OCI-LY3 (cell line): ENCODE data around the gene TCEANC.

Experiments
- H2AFZ ChIP-seq: fragments of 200-600, 300-600 bp; shearing (Covaris generic); 2 replicates; pipeline ENCODE4 v1.6.0; 2014; ENCODE audit warnings: antibody characterized with exemption, low read depth, low read length
- H3K27ac ChIP-seq: fragments of 200-600, 300-600 bp; sonication (generic); 2 replicates; pipeline ENCODE4 v1.5.1; 2014; ENCODE audit warnings: mild to moderate bottlenecking, low read length, moderate library complexity, mixed read lengths
- H3K27me3 ChIP-seq: fragments of 200-600, 300-600 bp; sonication (generic); 2 replicates; pipeline ENCODE4 v1.6.1; 2014; ENCODE audit warnings: low read depth, low read length, mixed read lengths
- H3K36me3 ChIP-seq: fragments of 200-600, 300-600 bp; sonication (generic); replicated peaks from 2 replicates; pipeline ENCODE3; 2014; ENCODE audit warnings: low read depth, low read length, mixed read lengths
- H3K4me1 ChIP-seq: fragments of 300-600, 200-600 bp; sonication (generic); 2 replicates; pipeline ENCODE4 v1.6.1; 2014; ENCODE audit warnings: low read length, mixed read lengths
- H3K4me2 ChIP-seq: fragments of 200-600, 300-600 bp; sonication (generic); 2 replicates; pipeline ENCODE4 v1.6.1; 2014; ENCODE audit warnings: low read length, mixed read lengths
- H3K4me3 ChIP-seq: fragments of 300-600, 200-600 bp; sonication (generic); 2 replicates; pipeline ENCODE4 v1.5.1; 2014; ENCODE audit warnings: antibody characterized with exemption, mild to moderate bottlenecking, low read length, moderate library complexity
- H3K79me2 ChIP-seq: fragments of 300-600, 200-600 bp; shearing (Covaris generic); 2 replicates; pipeline ENCODE4 v1.6.1; 2014; ENCODE audit warnings: mild to moderate bottlenecking, low read length, mixed read lengths
- H3K9ac ChIP-seq: fragments of 300-600, 200-600 bp; shearing (Covaris generic); 2 replicates; pipeline ENCODE4 v1.6.0; 2014; ENCODE audit warnings: mild to moderate bottlenecking, low read length, moderate library complexity
- H3K9me3 ChIP-seq: fragments of 200-600, 300-600 bp; shearing (Covaris generic); 2 replicates; pipeline ENCODE4 v1.6.1; 2014; ENCODE audit warnings: low read length, mixed read lengths; ENCODE audit not compliant: insufficient read depth
- H4K20me1 ChIP-seq: fragments of 200-600, 300-600 bp; sonication (generic); 2 replicates; pipeline ENCODE4 v1.6.1; 2016; ENCODE audit warnings: low read length, mixed read lengths; ENCODE audit not compliant: insufficient read depth
- EZH2phosphoT487 ChIP-seq: fragments of 200-600 bp; shearing (Covaris generic); IDR thresholded peaks from 2 replicates; pipeline ENCODE4 v1.6.1; 2018; ENCODE audit warnings: antibody characterized with exemption, mixed run types, low read depth
- TF ChIP-seq, protein P1 (sequence below): fragments of 200-600, 300-600 bp; sonication (generic); IDR thresholded peaks from 2 replicates; pipeline ENCODE4 v1.5.1; 2014; ENCODE audit warnings: antibody characterized with exemption, low read length, low read depth

TCEANC gene

DNA sequence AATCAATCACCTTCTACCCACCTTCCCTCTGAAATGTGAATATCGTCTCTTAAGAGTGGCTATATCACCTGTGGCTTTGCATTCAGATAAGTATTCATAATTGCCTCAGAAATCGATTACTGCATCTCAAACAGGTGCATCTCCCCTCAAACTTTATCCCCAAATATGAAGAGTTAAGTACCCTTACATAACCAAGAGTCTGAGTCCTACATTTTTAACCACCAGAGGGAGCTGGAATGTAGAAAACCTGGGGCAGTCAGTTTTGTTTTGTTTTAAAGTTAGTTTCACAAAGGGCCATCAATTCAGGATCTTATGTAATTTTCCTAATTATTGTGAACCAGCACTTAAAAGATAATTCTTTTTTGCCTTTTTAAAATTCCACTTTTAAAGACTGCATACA is 5.7 kb downstream of the TCEANC start:
- Histone ChIP-seq H2AFZ (0 out of 2 replicates have a peak overlapping the region, but pooled peaks have one; percentile 8), H3K79me2 (peaks cover 5% of the 10 kb centered on the region), H3K9me3 (no peaks in the 10 kb centered on the region), H3K4me1 (peaks cover 11% of the 10 kb centered on the region), H3K9ac (peak overlapping the region; percentile 15; the same call in 1 of the 2 replicates), H3K4me2 (peak overlapping the region; percentile 66), H3K4me3 (peak overlapping the region; percentile 27; the same call in 1 of the 2 replicates), H3K27ac (peak overlapping the region; percentile 34), H4K20me1 (no peaks in the 10 kb centered on the region), H3K27me3 (no peaks in the 10 kb centered on the region), H3K36me3 (peaks cover 14% of the 10 kb centered on the region)
- TF ChIP-seq EZH2phosphoT487 = no peak
- TF ChIP-seq, protein P1, sequence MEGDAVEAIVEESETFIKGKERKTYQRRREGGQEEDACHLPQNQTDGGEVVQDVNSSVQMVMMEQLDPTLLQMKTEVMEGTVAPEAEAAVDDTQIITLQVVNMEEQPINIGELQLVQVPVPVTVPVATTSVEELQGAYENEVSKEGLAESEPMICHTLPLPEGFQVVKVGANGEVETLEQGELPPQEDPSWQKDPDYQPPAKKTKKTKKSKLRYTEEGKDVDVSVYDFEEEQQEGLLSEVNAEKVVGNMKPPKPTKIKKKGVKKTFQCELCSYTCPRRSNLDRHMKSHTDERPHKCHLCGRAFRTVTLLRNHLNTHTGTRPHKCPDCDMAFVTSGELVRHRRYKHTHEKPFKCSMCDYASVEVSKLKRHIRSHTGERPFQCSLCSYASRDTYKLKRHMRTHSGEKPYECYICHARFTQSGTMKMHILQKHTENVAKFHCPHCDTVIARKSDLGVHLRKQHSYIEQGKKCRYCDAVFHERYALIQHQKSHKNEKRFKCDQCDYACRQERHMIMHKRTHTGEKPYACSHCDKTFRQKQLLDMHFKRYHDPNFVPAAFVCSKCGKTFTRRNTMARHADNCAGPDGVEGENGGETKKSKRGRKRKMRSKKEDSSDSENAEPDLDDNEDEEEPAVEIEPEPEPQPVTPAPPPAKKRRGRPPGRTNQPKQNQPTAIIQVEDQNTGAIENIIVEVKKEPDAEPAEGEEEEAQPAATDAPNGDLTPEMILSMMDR = peak; percentile 77

DNA sequence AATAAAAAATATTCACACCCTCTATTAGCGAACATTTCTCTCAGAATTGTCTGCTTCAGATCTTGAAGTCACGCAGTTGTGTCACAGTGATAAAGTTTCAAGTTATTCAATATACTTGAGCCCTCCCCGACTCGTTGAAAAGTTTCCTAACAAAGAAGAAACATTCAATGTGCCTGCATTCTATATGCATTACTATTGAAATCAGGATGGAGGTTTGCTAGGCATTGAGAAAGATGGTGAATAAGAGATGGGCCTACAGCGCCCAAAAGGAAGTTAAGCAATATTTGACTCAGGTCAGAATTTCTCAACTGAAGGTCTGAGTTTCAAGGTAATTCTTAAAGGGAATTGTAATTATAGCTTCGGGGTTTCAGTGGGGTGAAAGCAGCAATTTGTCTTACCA is 6.1 kb downstream of the TCEANC start:
- peak overlapping the region; percentile 34 for H3K27ac ChIP-seq
- H3K4me3 ChIP-seq = peak overlapping the region; percentile 27; the same call in 1 of the 2 replicates
- H2AFZ ChIP-seq = 0 out of 2 replicates have a peak overlapping the region, but pooled peaks have one; percentile 8
- no peaks in the 10 kb centered on the region for H3K27me3 ChIP-seq
- peak overlapping the region; percentile 66 for H3K4me2 ChIP-seq
- no peak for TF ChIP-seq EZH2phosphoT487
- TF ChIP-seq, protein P1 = no peak
- H3K9me3 ChIP-seq = no peaks in the 10 kb centered on the region
- H4K20me1 ChIP-seq = no peaks in the 10 kb centered on the region
- peak overlapping the region; percentile 15; the same call in 1 of the 2 replicates for H3K9ac ChIP-seq
- H3K4me1 ChIP-seq = peaks cover 11% of the 10 kb centered on the region
- peaks cover 4% of the 10 kb centered on the region for H3K79me2 ChIP-seq
- peaks cover 14% of the 10 kb centered on the region for H3K36me3 ChIP-seq

DNA sequence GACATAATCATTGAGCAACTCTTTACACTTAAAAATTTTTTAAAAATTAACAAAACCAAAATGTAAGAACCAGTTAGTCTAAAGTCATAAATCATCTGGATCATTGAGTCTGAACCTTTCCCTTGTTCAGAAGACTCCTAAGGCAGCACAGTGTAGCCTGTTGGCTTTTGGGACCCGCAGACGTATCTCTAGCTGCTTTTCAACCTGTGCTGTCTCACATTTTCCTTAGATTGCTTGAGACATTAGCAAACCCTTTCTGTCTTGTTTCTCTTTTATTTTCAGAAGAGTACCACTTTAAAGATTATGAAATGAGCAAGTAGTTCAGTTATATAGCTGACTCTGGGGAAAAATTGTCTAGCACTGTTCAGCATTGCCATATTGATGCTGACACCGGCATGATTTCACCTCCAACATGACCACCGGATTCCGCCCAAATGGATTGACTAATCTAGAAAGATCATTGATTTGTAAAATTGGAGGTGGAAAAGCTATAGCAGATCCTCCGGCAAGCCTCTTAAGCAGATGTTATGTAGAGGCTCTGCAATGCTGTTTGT is 8.9 kb downstream of the TCEANC start:
- H3K9me3 ChIP-seq = no peaks in the 10 kb centered on the region
- no peak overlapping the region for H3K9ac ChIP-seq
- no peak overlapping the region for H3K4me2 ChIP-seq
- no peak overlapping the region for H3K4me3 ChIP-seq
- no peak overlapping the region for H3K27ac ChIP-seq
- H3K27me3 ChIP-seq = no peaks in the 10 kb centered on the region
- no peak overlapping the region for H2AFZ ChIP-seq
- peaks cover 6% of the 10 kb centered on the region for H3K4me1 ChIP-seq
- H3K36me3 ChIP-seq = peaks cover 14% of the 10 kb centered on the region
- TF ChIP-seq, protein P1 = no peak
- TF ChIP-seq EZH2phosphoT487 = no peak
- no peaks in the 10 kb centered on the region for H3K79me2 ChIP-seq
- H4K20me1 ChIP-seq = no peaks in the 10 kb centered on the region

DNA sequence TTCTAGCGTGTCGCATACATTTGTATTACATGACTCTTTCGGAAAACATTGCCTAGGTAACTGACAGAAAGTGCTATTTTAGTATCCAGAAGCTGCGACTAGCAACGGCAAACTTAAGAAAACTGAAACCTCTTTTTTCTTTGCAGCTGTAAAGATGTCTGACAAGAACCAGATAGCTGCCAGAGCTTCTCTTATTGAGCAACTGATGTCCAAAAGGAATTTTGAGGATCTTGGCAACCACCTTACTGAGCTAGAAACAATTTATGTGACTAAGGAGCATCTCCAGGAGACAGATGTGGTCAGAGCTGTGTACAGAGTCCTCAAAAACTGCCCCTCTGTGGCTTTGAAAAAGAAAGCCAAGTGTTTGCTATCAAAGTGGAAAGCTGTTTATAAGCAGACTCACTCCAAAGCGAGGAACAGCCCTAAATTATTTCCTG is 9.4 kb downstream of the TCEANC start:
- no peak overlapping the region for H3K4me3 ChIP-seq
- H2AFZ ChIP-seq = no peak overlapping the region
- peaks cover 6% of the 10 kb centered on the region for H3K4me1 ChIP-seq
- H3K27ac ChIP-seq = no peak overlapping the region
- H3K36me3 ChIP-seq = peaks cover 14% of the 10 kb centered on the region
- H3K9me3 ChIP-seq = no peaks in the 10 kb centered on the region
- TF ChIP-seq, protein P1 = no peak
- no peak for TF ChIP-seq EZH2phosphoT487
- H4K20me1 ChIP-seq = no peaks in the 10 kb centered on the region
- H3K79me2 ChIP-seq = no peaks in the 10 kb centered on the region
- H3K27me3 ChIP-seq = no peaks in the 10 kb centered on the region
- H3K9ac ChIP-seq = no peak overlapping the region
- H3K4me2 ChIP-seq = no peak overlapping the region
